ENCODE measurements around the gene FXYD4. TPM values are rescaled to one million over a fixed set of nuclear protein-coding genes. Genes with fewer than 3 reads are reported as not detected.

Gene FXYD4
- polyA plus RNA-seq, 1 of the 3 experiments (the other 2 are of a cell fraction) = not detected

- Histone ChIP-seq H2AFZ (ENCODE audit: low read depth) (no peak overlapping the region), H3K9ac (no peak overlapping the region), H3K27me3 (ENCODE audit: insufficient read depth) (no peaks in the 10 kb centered on the region), H4K20me1 (ENCODE audit: insufficient read depth) (no peaks in the 10 kb centered on the region), H3K9me2 (no peaks in the 10 kb centered on the region), H3K4me1 (ENCODE audit: control insufficient read depth in 1 of 2, insufficient read depth in 2 of 2, low read depth in 1 of 2, low read length in 1 of 2) (no peaks in the 10 kb centered on the region), H3K4me3 (ENCODE audit: low read depth in 2 of 2, low read length in 1 of 2) (no peak overlapping the region), H3K4me2 (no peak overlapping the region), H3K27ac (ENCODE audit: low read depth in 2 of 2, low read length in 1 of 2) (no peak overlapping the region), H3K79me2 (ENCODE audit: insufficient read depth) (no peaks in the 10 kb centered on the region), H3K36me3 (replicated peaks in 1 of 2; ENCODE audit: control insufficient read depth in 1 of 2, insufficient read depth in 2 of 2, low read length in 1 of 2) (no peaks in the 10 kb centered on the region), H3K9me3 (no peaks in the 10 kb centered on the region), H3F3A (replicated peaks; ENCODE audit: insufficient read depth) (no peaks in the 10 kb centered on the region)
- no peak for TF ChIP-seq USF1 (IDR thresholded peaks at IDR 0.05; ENCODE audit: borderline replicate concordance, low read depth)
- no peak for TF ChIP-seq RXRA (IDR thresholded peaks at IDR 0.05; ENCODE audit: borderline replicate concordance, low read depth)
- TF ChIP-seq EZH2phosphoT487 (IDR thresholded peaks at IDR 0.05; ENCODE audit: borderline replicate concordance, low read depth) = no peak
- TF ChIP-seq CTCF (IDR thresholded peaks at IDR 0.05) = no peak
- TF ChIP-seq USF2 (IDR thresholded peaks at IDR 0.05; ENCODE audit: borderline replicate concordance, low read depth, low read length) = no peak
- no peak for TF ChIP-seq EP300 (IDR thresholded peaks at IDR 0.05; ENCODE audit: borderline replicate concordance in 1 of 2, low read depth in 1 of 2, low read length in 1 of 2)
- no peak for TF ChIP-seq FOXM1 (IDR thresholded peaks at IDR 0.05; ENCODE audit: low read depth)
- no peak for TF ChIP-seq REST (IDR thresholded peaks at IDR 0.05; ENCODE audit: low read depth, low read length)
- TF ChIP-seq FOXJ3 (CRISPR knock-in tag; IDR thresholded peaks at IDR 0.05) = no peak
- no peak for TF ChIP-seq SIN3A (IDR thresholded peaks at IDR 0.05; ENCODE audit: borderline replicate concordance, low read depth, low read length)
- TF ChIP-seq FOSL2 (IDR thresholded peaks at IDR 0.05; ENCODE audit: borderline replicate concordance, low read depth) = no peak
- no peak for TF ChIP-seq IRF3 (IDR thresholded peaks at IDR 0.05; ENCODE audit: low read depth, low read length)
- no peak for TF ChIP-seq MXI1 (IDR thresholded peaks at IDR 0.05; ENCODE audit: low read depth, low read length)
- no peak for TF ChIP-seq CHD2 (IDR thresholded peaks at IDR 0.05; ENCODE audit: low read length, partially characterized antibody)
- no peak for TF ChIP-seq TEAD4 (IDR thresholded peaks at IDR 0.05; ENCODE audit: borderline replicate concordance, insufficient read depth)
- no peak for TF ChIP-seq NRF1 (IDR thresholded peaks at IDR 0.05; ENCODE audit: low read depth, low read length)
- TF ChIP-seq GATA2 (CRISPR knock-in tag; IDR thresholded peaks at IDR 0.05) = no peak
- no peak for TF ChIP-seq ELF1 (IDR thresholded peaks at IDR 0.05)
- DNase-seq = no peak
- ChIA-PET CTCF (no interaction called here), POLR2A (no interaction called here)
- WGBS (ENCODE audit: low lambda C conversion rate) = 82% methylated on average over 6 of the region's 9 CpGs
Observed at GRCh38 chr10:43370671-43371215, 693 bp upstream of the FXYD4 start.
